ENCODE measurements around the gene KDM6A.
"Not testable (repeated sequence)": the region's sequence is repeated elsewhere in the genome, so short reads cannot be mapped to it uniquely, and the experiment has no call there.

Gene KDM6A

GRCh38 chrX:44996277-44996676, 123.3 kb downstream of the KDM6A start:
- Mint-ChIP-seq H3K27ac (no peak overlapping the region), H3K9me3 (peaks cover 4% of the 10 kb centered on the region), H3K36me3 (peaks cover 14% of the 10 kb centered on the region), H3K4me1 (peaks cover 64% of the 10 kb centered on the region), H3K4me3 (no peak overlapping the region), H3K27me3 (no peaks in the 10 kb centered on the region)

GRCh38 chrX:44997282-44997812, 124.4 kb downstream of the KDM6A start:
- H3K9me3 Mint-ChIP-seq = peaks cover 4% of the 10 kb centered on the region
- H3K4me3 Mint-ChIP-seq = peak overlapping the region; percentile 50
- peaks cover 14% of the 10 kb centered on the region for H3K36me3 Mint-ChIP-seq
- no peaks in the 10 kb centered on the region for H3K27me3 Mint-ChIP-seq
- H3K4me1 Mint-ChIP-seq = peaks cover 69% of the 10 kb centered on the region
- H3K27ac Mint-ChIP-seq = peak overlapping the region; percentile 86

- H3K4me1 Mint-ChIP-seq = peaks cover 67% of the 10 kb centered on the region
These were observed 124.9 kb downstream of the KDM6A start for GRCh38 chrX:44997888-44998287.

GRCh38 chrX:44999237-44999636, 126.2 kb downstream of the KDM6A start:
- Mint-ChIP-seq H3K4me3 (peak overlapping the region; percentile 60), H3K4me1 (peaks cover 65% of the 10 kb centered on the region), H3K36me3 (peaks cover 11% of the 10 kb centered on the region)
- not testable (repeated sequence) for H3K27ac Mint-ChIP-seq, H3K9me3 Mint-ChIP-seq, H3K27me3 Mint-ChIP-seq

More at GRCh38 chrX:44997888-44998287, 124.9 kb downstream of the KDM6A start:
- peak overlapping the region; percentile 50 for H3K4me3 Mint-ChIP-seq
- peaks cover 4% of the 10 kb centered on the region for H3K9me3 Mint-ChIP-seq
- H3K36me3 Mint-ChIP-seq = peaks cover 14% of the 10 kb centered on the region
- peak overlapping the region; percentile 86 for H3K27ac Mint-ChIP-seq
- H3K27me3 Mint-ChIP-seq = no peaks in the 10 kb centered on the region

GRCh38 chrX:44999872-45000271, 126.9 kb downstream of the KDM6A start:
- H3K9me3 Mint-ChIP-seq, H3K27ac Mint-ChIP-seq, H3K27me3 Mint-ChIP-seq: not testable (repeated sequence)
- Mint-ChIP-seq H3K36me3 (peaks cover 13% of the 10 kb centered on the region), H3K4me1 (peaks cover 59% of the 10 kb centered on the region), H3K4me3 (peak overlapping the region; percentile 33)

GRCh38 chrX:45001048-45001447, 128.1 kb downstream of the KDM6A start:
- Mint-ChIP-seq H3K9me3 (peaks cover 4% of the 10 kb centered on the region), H3K4me3 (peak overlapping the region; percentile 66), H3K27ac (peak overlapping the region; percentile 73), H3K27me3 (no peaks in the 10 kb centered on the region), H3K36me3 (peaks cover 15% of the 10 kb centered on the region), H3K4me1 (peaks cover 62% of the 10 kb centered on the region)

- peaks cover 58% of the 10 kb centered on the region for H3K4me1 Mint-ChIP-seq
- no peak overlapping the region for H3K4me3 Mint-ChIP-seq
- peaks cover 19% of the 10 kb centered on the region for H3K36me3 Mint-ChIP-seq
- H3K27ac Mint-ChIP-seq = no peak overlapping the region
- peaks cover under 1% of the 10 kb centered on the region for H3K9me3 Mint-ChIP-seq
- H3K27me3 Mint-ChIP-seq = no peaks in the 10 kb centered on the region
These were observed 130.1 kb downstream of the KDM6A start for GRCh38 chrX:45003085-45003484.

- Mint-ChIP-seq H3K27ac (peak overlapping the region; percentile 84), H3K27me3 (no peaks in the 10 kb centered on the region), H3K9me3 (no peaks in the 10 kb centered on the region), H3K36me3 (peaks cover 15% of the 10 kb centered on the region), H3K4me1 (peaks cover 49% of the 10 kb centered on the region), H3K4me3 (peak overlapping the region; percentile 43)
These were observed 133.2 kb downstream of the KDM6A start for GRCh38 chrX:45006002-45006800.

- Mint-ChIP-seq H3K36me3 (peaks cover 15% of the 10 kb centered on the region), H3K27me3 (no peaks in the 10 kb centered on the region), H3K9me3 (no peaks in the 10 kb centered on the region), H3K4me1 (peaks cover 42% of the 10 kb centered on the region), H3K4me3 (no peak overlapping the region), H3K27ac (peak overlapping the region; percentile 55)
These were observed 134.6 kb downstream of the KDM6A start for GRCh38 chrX:45007598-45007997.

- H3K27ac Mint-ChIP-seq = no peak overlapping the region
- H3K36me3 Mint-ChIP-seq = peaks cover 10% of the 10 kb centered on the region
- H3K4me3 Mint-ChIP-seq = no peak overlapping the region
- peaks cover 53% of the 10 kb centered on the region for H3K4me1 Mint-ChIP-seq
- no peaks in the 10 kb centered on the region for H3K27me3 Mint-ChIP-seq
- H3K9me3 Mint-ChIP-seq = no peaks in the 10 kb centered on the region
These were observed 136.5 kb downstream of the KDM6A start for GRCh38 chrX:45009371-45010000.

- no peak overlapping the region for H3K27ac Mint-ChIP-seq
- H3K4me3 Mint-ChIP-seq = no peak overlapping the region
- H3K9me3 Mint-ChIP-seq = no peaks in the 10 kb centered on the region
- peaks cover 63% of the 10 kb centered on the region for H3K4me1 Mint-ChIP-seq
- no peaks in the 10 kb centered on the region for H3K27me3 Mint-ChIP-seq
- H3K36me3 Mint-ChIP-seq = peaks cover 7% of the 10 kb centered on the region
These were observed 138.1 kb downstream of the KDM6A start for GRCh38 chrX:45011131-45011530.

GRCh38 chrX:45011597-45011996, 138.6 kb downstream of the KDM6A start:
- H3K36me3 Mint-ChIP-seq = peaks cover 3% of the 10 kb centered on the region
- no peak overlapping the region for H3K27ac Mint-ChIP-seq
- no peaks in the 10 kb centered on the region for H3K9me3 Mint-ChIP-seq
- H3K4me1 Mint-ChIP-seq = peaks cover 60% of the 10 kb centered on the region
- no peaks in the 10 kb centered on the region for H3K27me3 Mint-ChIP-seq
- no peak overlapping the region for H3K4me3 Mint-ChIP-seq

GRCh38 chrX:45017946-45018345, 145.0 kb downstream of the KDM6A start:
- peaks cover 66% of the 10 kb centered on the region for H3K4me1 Mint-ChIP-seq
- H3K9me3 Mint-ChIP-seq = no peaks in the 10 kb centered on the region
- H3K27ac Mint-ChIP-seq = no peak overlapping the region
- H3K4me3 Mint-ChIP-seq = no peak overlapping the region
- no peaks in the 10 kb centered on the region for H3K27me3 Mint-ChIP-seq
- peaks cover 1% of the 10 kb centered on the region for H3K36me3 Mint-ChIP-seq

GRCh38 chrX:45022150-45022549, 149.2 kb downstream of the KDM6A start:
- Mint-ChIP-seq H3K4me3 (no peak overlapping the region), H3K36me3 (peaks cover 9% of the 10 kb centered on the region), H3K9me3 (no peaks in the 10 kb centered on the region), H3K27ac (no peak overlapping the region), H3K27me3 (no peaks in the 10 kb centered on the region), H3K4me1 (peaks cover 65% of the 10 kb centered on the region)

- H3K27me3 Mint-ChIP-seq = no peaks in the 10 kb centered on the region
- no peak overlapping the region for H3K4me3 Mint-ChIP-seq
- peaks cover 12% of the 10 kb centered on the region for H3K36me3 Mint-ChIP-seq
- H3K27ac Mint-ChIP-seq = no peak overlapping the region
- H3K4me1 Mint-ChIP-seq = peaks cover 61% of the 10 kb centered on the region
- no peaks in the 10 kb centered on the region for H3K9me3 Mint-ChIP-seq
These were observed 151.5 kb downstream of the KDM6A start for GRCh38 chrX:45024501-45024900.

GRCh38 chrX:45026036-45026435, 153.0 kb downstream of the KDM6A start:
- peaks cover 15% of the 10 kb centered on the region for H3K36me3 Mint-ChIP-seq
- peaks cover 61% of the 10 kb centered on the region for H3K4me1 Mint-ChIP-seq
- no peaks in the 10 kb centered on the region for H3K9me3 Mint-ChIP-seq
- H3K27me3 Mint-ChIP-seq = no peaks in the 10 kb centered on the region
- H3K4me3 Mint-ChIP-seq = no peak overlapping the region
- no peak overlapping the region for H3K27ac Mint-ChIP-seq
